ENCODE measurements around the gene APBB2.
"Not testable (repeated sequence)": the region's sequence is repeated elsewhere in the genome, so short reads cannot be mapped to it uniquely, and the experiment has no call there.

APBB2 gene

GRCh38 chr4:41059411-41059810 lies 154.9 kb downstream of the APBB2 start:
- not testable (repeated sequence) for DNase-seq

DNA sequence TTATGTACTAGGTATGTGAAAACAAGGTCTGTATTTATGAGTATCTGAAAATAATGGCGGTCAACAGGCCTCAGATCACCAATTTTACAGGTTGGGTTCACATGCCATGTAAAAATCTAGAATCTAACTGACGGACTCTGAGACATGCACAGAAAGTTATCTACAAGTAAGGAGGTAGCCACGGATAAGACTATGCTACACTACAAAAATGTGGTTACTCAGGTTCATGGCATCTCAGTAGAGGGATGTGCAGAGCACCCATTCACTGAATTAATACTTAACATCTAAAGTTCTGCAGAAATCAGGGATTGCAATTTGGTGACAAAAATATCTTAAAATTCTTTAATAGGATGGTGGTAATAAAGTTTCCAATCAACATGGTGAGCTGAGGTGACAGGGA lies 155.9 kb downstream of the APBB2 start:
- no peak for DNase-seq

DNA sequence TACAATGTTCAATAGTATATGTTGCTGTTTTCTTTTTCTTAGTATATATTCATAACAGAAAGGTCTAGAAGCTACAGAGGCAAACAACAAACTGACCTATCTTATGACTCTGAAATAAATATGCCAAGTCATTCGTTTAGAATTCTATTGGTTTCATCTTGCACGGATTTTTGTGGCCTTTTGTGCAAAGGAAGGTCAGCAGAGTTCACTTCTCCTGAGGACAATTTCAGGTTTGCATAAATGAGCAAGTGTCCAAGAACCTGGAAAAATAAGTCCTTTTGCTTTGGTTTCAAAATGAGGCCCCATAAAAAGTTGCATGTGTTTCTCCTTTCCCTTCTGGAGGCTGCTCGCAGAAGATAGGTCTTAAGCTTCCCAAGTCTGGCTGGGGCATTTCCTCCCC lies 156.9 kb downstream of the APBB2 start:
- no peak for DNase-seq

DNA sequence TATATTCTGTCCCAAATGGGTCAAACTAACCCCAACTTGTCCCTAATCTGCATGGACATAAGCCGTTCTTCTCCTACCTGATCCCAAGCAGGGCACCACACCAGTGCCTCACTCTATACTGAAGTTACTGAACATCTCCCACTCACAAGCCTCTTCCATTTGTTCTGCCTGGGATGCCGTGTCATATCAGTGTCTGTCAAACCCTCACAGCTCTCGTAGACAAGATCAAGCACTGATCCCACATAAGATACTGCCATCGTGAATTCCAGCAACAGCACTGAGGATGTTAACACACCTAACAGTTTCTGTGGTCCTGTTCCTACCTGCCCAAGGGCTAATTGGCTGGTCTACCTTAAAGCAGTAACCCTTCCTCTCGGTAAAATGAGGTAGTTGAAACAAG lies 162.1 kb downstream of the APBB2 start:
- no peak for DNase-seq

DNA sequence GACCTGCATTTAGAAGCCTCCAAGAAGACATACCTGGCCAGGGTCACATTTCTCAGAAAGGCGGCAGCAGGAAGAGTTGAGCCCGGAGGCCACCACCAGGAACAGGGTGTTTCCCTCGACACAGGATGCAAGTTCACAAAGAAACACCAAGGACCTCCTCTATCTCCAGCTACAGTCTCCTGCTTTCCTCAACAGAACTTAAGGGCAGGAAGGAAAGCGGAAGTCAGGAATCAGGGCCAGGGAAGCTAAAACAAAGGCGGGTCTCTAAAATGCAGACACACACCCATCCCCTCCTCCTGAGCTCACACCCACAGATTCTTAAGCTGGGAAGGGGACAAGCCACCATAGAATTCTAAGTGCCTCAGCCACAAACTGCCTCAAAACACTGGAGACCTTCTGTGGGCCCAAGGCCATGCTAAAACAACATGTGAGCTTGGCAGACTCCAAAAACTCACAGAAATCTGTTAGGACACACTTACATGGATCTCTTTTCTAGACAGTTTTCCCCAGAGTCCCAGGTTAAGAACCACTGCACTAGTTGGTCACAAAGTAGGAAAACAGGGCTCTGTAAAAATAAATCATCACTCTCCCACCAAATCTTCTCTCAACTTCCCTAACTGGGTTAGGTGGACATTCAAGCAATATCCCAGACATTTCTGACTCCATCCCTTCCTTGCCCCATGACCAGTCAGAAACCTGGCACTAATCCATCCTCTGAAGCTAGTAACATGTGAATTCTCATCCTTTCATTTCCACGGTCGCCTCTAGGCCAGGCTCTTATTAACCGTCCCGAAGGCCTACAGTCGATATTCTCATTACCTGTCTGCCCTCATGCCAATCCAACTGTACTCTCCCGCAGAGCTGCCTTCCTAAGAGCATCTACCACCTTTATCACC lies 163.2 kb downstream of the APBB2 start:
- no peak for DNase-seq

- DNase-seq = no peak
Measured at GRCh38 chr4:41050116-41050515, 164.2 kb downstream of the APBB2 start.

DNA sequence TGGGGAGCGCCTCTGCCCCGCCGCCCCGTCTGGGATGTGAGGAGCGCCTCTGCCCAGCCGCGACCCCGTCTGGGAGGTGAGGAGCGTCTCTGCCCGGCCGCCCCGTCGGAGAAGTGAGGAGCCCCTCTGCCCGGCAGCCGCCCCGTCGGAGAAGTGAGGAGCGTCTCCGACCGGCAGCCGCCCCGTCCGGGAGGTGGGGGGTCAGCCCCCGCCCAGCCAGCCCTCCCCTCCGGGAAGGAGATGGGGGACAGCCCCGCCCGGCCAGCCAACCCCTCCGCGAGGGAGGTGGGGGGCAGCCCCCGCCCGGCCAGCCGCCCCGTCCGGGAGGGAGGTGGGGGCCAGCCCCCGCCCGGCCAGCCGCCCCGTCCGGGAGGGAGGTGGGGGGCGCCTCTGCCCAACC lies 165.2 kb downstream of the APBB2 start:
- DNase-seq = not testable (repeated sequence)

GRCh38 chr4:41044791-41045190 lies 169.6 kb downstream of the APBB2 start:
- DNase-seq = no peak

DNA sequence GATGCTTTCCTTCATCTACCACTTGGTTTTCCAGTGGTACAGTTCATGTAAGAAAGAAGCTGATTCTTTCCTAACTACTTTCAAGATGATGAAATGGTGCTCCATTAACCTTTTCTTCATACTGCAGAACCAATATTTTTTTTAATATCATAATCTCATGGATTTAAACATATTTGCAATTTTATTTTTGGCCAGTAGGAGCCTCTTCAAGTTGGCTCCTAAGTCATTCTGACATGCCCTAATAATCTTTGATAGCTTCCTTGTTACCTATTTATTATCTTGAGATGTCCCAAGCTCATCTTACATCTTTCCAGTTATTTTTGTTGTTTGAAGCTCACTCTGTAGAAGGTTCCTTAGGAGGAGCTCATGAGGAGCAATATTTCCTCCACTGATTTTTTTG lies 170.2 kb downstream of the APBB2 start:
- DNase-seq = no peak

DNA sequence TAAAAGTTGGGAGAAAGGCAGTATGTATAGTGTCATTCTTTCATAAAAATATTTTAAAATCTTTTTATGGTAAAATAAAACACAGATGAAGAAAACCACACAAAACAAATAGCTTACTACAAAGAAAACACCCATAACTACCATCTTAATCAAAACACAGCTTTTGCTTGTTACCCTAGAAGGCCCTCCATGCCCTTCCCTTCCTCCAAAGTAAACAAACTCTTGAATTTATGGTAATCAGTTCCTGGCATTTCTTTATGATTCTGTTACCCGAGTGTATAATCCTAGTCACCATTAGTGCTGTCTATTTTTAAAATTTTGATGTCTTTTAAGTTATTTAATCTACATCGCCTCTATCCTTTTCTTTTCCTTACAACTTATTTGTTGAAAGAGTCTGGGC lies 170.9 kb downstream of the APBB2 start:
- DNase-seq = no peak

DNA sequence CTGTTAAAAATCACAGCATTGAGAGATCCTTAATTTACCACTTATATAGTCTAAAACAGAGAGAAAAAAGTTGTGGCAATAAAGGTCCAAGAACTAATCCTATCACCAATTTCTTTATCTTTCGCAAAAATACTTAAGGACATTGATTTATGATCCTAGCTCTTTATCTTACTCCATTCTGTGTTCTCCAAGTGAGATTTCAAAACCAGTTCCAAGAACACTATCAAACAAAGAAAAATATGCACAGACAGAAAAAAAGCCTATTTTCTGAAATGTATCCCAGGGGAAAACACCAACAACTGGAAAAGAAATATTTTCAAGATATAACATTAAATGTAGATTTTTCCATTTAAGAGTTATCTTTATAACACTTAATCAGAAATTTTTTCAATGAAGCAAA lies 172.8 kb downstream of the APBB2 start:
- no peak for DNase-seq

DNA sequence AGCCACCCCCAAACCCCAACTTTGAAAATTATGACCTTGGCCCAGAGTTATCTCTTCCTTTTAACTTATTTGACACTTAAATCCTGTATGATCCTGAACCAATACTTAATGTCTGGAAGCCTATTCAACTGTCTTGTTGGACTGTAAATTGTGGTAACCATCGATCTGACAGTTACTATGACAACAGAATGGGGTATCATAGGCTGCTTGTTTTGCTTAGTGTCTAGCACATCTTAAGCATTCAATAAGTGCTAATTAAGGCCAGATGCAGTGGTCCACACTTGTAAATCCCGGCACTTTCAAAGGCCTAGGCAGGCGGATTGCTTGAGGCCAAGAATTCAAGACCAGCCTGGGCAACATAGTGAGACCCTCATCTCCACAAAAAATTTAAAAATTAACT lies 175.0 kb downstream of the APBB2 start:
- no peak for DNase-seq

DNA sequence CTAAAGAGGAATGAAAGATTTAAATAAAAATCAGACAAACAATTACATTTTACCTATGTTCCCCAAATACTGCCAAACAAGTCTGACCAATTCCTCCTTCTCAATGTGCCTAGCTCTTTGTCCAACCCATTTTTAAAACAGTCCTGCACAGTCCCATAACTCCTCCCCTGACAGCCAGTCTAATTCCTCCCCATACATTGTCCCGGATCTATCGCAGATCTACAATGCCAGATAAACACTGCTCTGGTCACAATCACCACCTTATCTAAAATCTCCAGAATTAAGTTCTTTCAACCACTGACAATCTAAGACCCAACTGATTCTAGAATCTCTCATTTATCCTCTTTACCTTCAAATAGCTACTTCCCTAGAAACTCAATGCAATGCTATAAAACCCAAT lies 176.0 kb downstream of the APBB2 start:
- DNase-seq = no peak

DNA sequence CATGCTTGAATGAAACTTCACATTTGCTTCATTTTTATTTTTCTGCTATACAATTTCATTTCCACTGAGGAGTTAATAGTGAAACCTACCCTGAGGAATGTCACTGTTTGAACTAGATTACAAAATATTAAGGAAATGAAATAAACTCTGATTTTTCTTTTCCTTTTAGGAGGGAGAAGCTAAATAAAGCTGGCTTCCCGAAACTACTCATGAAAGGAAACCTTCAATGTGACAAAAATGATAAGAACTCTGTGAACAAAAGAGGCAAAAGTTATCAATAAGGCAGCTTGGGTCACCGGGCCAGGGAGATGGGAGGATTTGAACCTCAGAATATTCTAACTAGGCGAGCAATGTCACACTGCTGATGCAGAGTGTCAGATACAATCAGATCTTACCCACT lies 185.2 kb downstream of the APBB2 start:
- no peak for DNase-seq

GRCh38 chr4:41028392-41029076 lies 185.8 kb downstream of the APBB2 start:
- no peak for DNase-seq

DNA sequence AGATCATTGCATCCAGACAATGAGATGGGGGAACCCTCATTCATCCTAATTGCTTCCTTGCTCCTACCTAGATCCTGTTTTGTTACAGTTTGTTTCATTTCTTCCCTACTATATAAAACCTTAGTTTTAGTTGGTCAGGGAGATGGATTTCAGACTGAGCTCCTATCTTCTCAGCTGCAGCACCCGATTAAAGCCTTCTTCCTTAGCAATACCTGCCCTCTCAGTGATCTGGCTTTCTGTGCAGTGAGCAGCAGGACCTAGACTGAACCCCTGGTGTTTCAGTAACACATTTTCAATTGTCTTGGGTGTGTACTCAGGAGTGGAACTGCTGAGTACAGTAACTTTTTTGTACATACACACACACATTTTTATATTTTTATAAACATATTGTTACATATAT lies 187.4 kb downstream of the APBB2 start:
- no peak for DNase-seq

- no peak for DNase-seq
Measured at GRCh38 chr4:41025824-41026223, 188.5 kb downstream of the APBB2 start.

GRCh38 chr4:41024556-41025491 lies 189.5 kb downstream of the APBB2 start:
- DNase-seq = peak in 1 of 5 experiments; percentile 6

DNA sequence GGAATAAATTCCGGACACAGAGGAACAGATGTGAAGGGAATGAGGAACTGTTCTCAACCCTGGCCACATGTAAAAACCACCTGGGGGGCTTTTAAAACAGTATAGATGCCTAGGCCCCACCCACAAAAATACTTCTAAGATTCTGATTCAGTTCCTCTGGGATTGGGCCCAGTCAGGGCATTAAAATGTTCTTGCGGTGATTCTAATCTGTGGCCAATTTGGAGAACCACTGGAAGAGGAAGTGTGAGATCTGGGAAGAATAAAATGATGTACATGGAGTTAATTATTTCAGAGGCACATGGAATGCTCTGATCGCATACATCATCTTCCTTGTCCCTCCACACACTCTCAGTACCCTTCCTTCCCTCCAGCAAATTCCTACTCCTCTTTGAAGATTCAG lies 192.2 kb downstream of the APBB2 start:
- DNase-seq = no peak

DNA sequence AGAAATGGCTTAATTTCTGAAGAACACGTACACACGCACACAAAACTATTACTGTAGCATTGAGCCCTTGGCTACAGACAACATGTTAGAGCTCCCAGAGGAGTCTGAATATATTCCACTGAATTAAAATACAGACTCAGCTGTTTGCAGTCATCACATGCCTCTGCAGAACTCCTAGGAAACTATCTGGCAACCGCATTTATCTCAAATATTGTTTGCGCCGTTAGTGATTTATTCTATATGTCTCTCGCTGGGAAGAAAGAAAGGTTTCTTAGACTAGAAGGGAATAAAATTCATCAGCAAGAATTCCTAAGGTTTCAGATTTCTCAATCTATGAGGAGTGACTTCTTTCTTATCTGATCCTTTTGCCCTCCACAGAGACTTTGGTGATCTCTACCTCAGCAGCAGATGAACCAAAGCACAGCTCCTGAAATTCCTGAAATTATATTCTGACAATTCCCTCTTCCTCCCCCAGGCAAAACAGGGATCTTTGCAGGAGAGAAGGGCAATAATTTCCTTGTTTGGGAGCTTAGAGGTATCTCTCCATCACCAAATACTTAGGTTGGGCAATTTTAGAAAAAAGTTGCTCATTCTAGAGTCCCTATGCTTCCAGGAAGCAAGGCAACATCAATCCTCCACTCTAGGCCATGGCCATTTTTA lies 199.2 kb downstream of the APBB2 start:
- no peak for DNase-seq

GRCh38 chr4:41014158-41014557 lies 200.2 kb downstream of the APBB2 start:
- DNase-seq = no peak

- no peak for DNase-seq
Measured at GRCh38 chr4:41013746-41014145, 200.6 kb downstream of the APBB2 start.

GRCh38 chr4:41012911-41013310 lies 201.4 kb downstream of the APBB2 start:
- no peak for DNase-seq
